Trophoblast cell (in vitro differentiated cells and primary cell): ENCODE measurements around the gene CLEC3B.

Experiments
- DNase-seq, 2 donors: peaks; one replicate each; pipeline ENCODE4 v3.0.0-alpha.2; 2016
- H2AFZ ChIP-seq: 2 replicates; pipeline ENCODE4 v1.6.1; 2013; ENCODE audit warnings: low read length, moderate library complexity, mild to moderate bottlenecking; ENCODE audit not compliant: insufficient read depth, poor library complexity
- H2AK5ac ChIP-seq: 2 replicates; pipeline ENCODE4 v1.6.1; 2013; ENCODE audit warnings: mild to moderate bottlenecking, low read length
- H2BK120ac ChIP-seq: 2 replicates; pipeline ENCODE4 v1.6.1; 2013; ENCODE audit warnings: low read length, mild to moderate bottlenecking, moderate library complexity; ENCODE audit not compliant: insufficient read depth, poor library complexity
- H2BK12ac ChIP-seq: 2 replicates; pipeline ENCODE4 v1.6.1; 2013; ENCODE audit warnings: mild to moderate bottlenecking, low read length, moderate library complexity
- H2BK5ac ChIP-seq: 2 replicates; pipeline ENCODE4 v1.6.1; 2013; ENCODE audit warnings: low read length, low read depth, moderate library complexity, mild to moderate bottlenecking; ENCODE audit not compliant: poor library complexity
- H3K14ac ChIP-seq: 2 replicates; pipeline ENCODE4 v1.6.1; 2013; ENCODE audit warnings: mild to moderate bottlenecking, low read length
- H3K18ac ChIP-seq: 2 replicates; pipeline ENCODE4 v1.6.1; 2013; ENCODE audit warnings: mild to moderate bottlenecking, low read length
- H3K23ac ChIP-seq: 2 replicates; pipeline ENCODE4 v1.6.1; 2013; ENCODE audit warnings: low read length
- H3K27ac ChIP-seq: 2 replicates; pipeline ENCODE4 v1.5.1; 2013; ENCODE audit warnings: low read depth, mild to moderate bottlenecking, inconsistent platforms, low read length, moderate library complexity
- H3K27me3 ChIP-seq: 2 replicates; pipeline ENCODE4 v1.6.1; 2013; ENCODE audit warnings: inconsistent platforms, mild to moderate bottlenecking, low read length, moderate library complexity; ENCODE audit not compliant: insufficient read depth
- H3K36me3 ChIP-seq, 2 experiments: 1 replicate in 1 of 2; 2 replicates in 1 of 2; pipeline ENCODE4 v1.6.1; 2013; ENCODE audit warnings: low read length in 2 of 2, mild to moderate bottlenecking in 2 of 2, moderate library complexity in 1 of 2; ENCODE audit not compliant: insufficient read depth in 2 of 2, control insufficient read depth in 1 of 2
- H3K4ac ChIP-seq: 2 replicates; pipeline ENCODE4 v1.6.1; 2013; ENCODE audit warnings: low read depth, mild to moderate bottlenecking, low read length, moderate library complexity
- H3K4me1 ChIP-seq, 2 experiments: 1 replicate in 1 of 2; 2 replicates in 1 of 2; pipeline ENCODE4 v1.6.1; 2013; ENCODE audit warnings: low read length in 2 of 2, mild to moderate bottlenecking in 2 of 2, moderate library complexity in 1 of 2; ENCODE audit not compliant: insufficient read depth in 2 of 2, control insufficient read depth in 1 of 2
- H3K4me2 ChIP-seq: 2 replicates; pipeline ENCODE4 v1.6.1; 2013; ENCODE audit warnings: inconsistent platforms, mild to moderate bottlenecking, low read length, moderate library complexity
- H3K4me3 ChIP-seq: 2 replicates; pipeline ENCODE4 v1.5.1; 2013; ENCODE audit warnings: mild to moderate bottlenecking, low read depth, low read length, inconsistent platforms
- H3K79me1 ChIP-seq: one replicate; pipeline ENCODE4 v1.6.1; 2013; ENCODE audit warnings: low read length
- H3K79me2 ChIP-seq: 2 replicates; pipeline ENCODE4 v1.6.1; 2013; ENCODE audit warnings: low read length, mild to moderate bottlenecking; ENCODE audit not compliant: control insufficient read depth, insufficient read depth, poor library complexity
- H3K9ac ChIP-seq: 2 replicates; pipeline ENCODE4 v1.6.1; 2013; ENCODE audit warnings: mild to moderate bottlenecking, low read length
- H3K9me3 ChIP-seq: 2 replicates; pipeline ENCODE4 v1.6.1; 2013; ENCODE audit warnings: low read depth, mild to moderate bottlenecking, control low read depth, inconsistent platforms, low read length; ENCODE audit not compliant: insufficient read depth
- H4K12ac ChIP-seq: 2 replicates; pipeline ENCODE4 v1.6.1; 2013; ENCODE audit warnings: low read depth, mild to moderate bottlenecking, low read length, moderate library complexity
- H4K8ac ChIP-seq: 2 replicates; pipeline ENCODE4 v1.6.1; 2013; ENCODE audit warnings: low read depth, mild to moderate bottlenecking, low read length, moderate library complexity
- H4K91ac ChIP-seq: one replicate; pipeline ENCODE4 v1.6.1; 2013; ENCODE audit warnings: low read depth, mild to moderate bottlenecking, low read length, moderate library complexity
- WGBS: extraction: QIAGEN DNeasy Blood & Tissue Kit; methylation state at CpG from one replicate; pipeline ENCODE4 v1.1.7; 2013; ENCODE audit warnings: missing lambda C conversion rate; ENCODE audit not compliant: insufficient read length, insufficient coverage; ENCODE audit errors: extremely low coverage; 5-methylcytosine and 5-hydroxymethylcytosine counted together

The CLEC3B gene

DNA sequence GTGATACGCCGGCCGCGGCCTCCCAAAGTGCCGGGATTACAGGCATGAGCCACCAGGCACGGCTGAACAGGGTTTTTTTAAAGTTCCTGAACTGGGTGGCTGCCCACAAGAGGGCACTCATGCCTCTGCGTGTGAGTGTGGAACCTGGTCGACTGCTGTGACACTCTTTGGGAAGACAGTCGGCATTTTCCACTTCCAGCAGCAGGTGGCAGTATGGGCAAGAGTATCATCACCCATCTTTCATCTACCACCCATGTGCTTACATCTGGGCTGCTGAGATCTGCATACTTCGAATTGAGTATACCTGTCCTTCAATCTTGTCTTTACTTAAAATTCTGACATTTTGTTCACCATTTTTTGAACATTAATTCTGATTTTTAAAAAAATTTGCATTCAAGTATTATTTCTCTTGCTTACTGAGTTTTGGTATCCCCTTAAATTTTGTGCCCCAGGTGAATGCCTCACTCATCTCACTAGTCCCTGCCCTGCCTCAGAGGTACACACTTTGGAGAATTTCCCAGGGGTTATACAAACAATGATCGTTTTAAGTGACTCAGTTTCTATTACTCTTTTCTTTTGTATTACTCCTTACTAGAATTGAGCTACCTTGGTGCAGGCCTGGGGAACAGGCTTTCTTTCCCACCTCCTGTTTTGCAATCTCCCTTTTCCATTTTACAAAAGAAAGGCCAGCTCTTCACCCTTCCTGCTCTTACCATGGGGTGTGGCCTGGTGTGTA, 11.8 kb downstream of the CLEC3B start:
- H4K12ac ChIP-seq, result no peak overlapping the region
- no peak overlapping the region for H3K18ac ChIP-seq
- H2BK12ac ChIP-seq, result no peak overlapping the region
- no peak overlapping the region for H3K23ac ChIP-seq
- H4K91ac ChIP-seq, result no peak overlapping the region
- no CpG with 5 or more reads among the region's 11 CpGs for WGBS
- H2AFZ ChIP-seq, result no peak overlapping the region
- peaks cover 15% of the 10 kb centered on the region for H3K27me3 ChIP-seq
- H3K4ac ChIP-seq, result no peak overlapping the region
- no peaks in the 10 kb centered on the region for H3K36me3 ChIP-seq
- H3K4me1 ChIP-seq, result peaks cover 0 to 4% of the 10 kb centered on the region in 2 experiments
- no peak overlapping the region for H3K4me3 ChIP-seq
- H2BK5ac ChIP-seq, result no peak overlapping the region
- no peak overlapping the region for H2AK5ac ChIP-seq
- H3K14ac ChIP-seq, result no peak overlapping the region
- no peak overlapping the region for H4K8ac ChIP-seq
- peak; percentile 95 to 99 for DNase-seq
- no peak overlapping the region for H2BK120ac ChIP-seq
- no peaks in the 10 kb centered on the region for H3K79me2 ChIP-seq
- no peak overlapping the region for H3K27ac ChIP-seq
- H3K4me2 ChIP-seq, result peak overlapping the region; percentile 24
- H3K9ac ChIP-seq, result no peak overlapping the region
- H3K9me3 ChIP-seq, result no peaks in the 10 kb centered on the region
- H3K79me1 ChIP-seq, result no peaks in the 10 kb centered on the region

DNA sequence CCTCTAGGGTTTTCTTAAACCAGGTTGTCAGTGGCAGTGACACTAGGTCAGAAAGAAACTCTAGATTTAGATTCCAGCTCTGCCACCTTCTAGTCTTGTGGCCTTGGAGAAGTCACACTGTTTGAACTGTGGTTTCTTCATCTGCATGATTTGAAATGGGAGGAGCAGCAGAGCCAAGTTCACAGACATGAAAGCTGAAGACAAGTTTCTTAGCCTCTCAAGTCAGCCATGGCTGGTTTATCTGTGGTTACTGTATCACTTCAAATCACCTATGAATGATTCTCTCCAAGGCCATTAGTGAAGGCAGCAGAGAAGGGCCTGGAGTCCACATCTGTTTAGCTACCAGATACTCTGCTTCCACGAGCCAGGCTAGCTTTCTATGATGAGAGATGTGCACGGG, 15.6 kb downstream of the CLEC3B start:
- H3K36me3 ChIP-seq, result no peaks in the 10 kb centered on the region
- H4K8ac ChIP-seq, result no peak overlapping the region
- WGBS, result no CpG with 5 or more reads among the region's 2 CpGs
- H3K4me1 ChIP-seq, result peaks cover 0 to 4% of the 10 kb centered on the region in 2 experiments
- no peak overlapping the region for H3K18ac ChIP-seq
- H3K79me2 ChIP-seq, result no peaks in the 10 kb centered on the region
- H3K27ac ChIP-seq, result no peak overlapping the region
- H3K79me1 ChIP-seq, result no peaks in the 10 kb centered on the region
- H3K23ac ChIP-seq, result no peak overlapping the region
- no peak overlapping the region for H2AK5ac ChIP-seq
- no peak overlapping the region for H4K12ac ChIP-seq
- no peak overlapping the region for H3K9ac ChIP-seq
- no peak overlapping the region for H2BK120ac ChIP-seq
- H3K27me3 ChIP-seq, result peaks cover 3% of the 10 kb centered on the region
- no peak overlapping the region for H3K4ac ChIP-seq
- H3K4me3 ChIP-seq, result no peak overlapping the region
- no peak overlapping the region for H4K91ac ChIP-seq
- H3K9me3 ChIP-seq, result no peaks in the 10 kb centered on the region
- no peak overlapping the region for H2AFZ ChIP-seq
- H3K4me2 ChIP-seq, result no peak overlapping the region
- H3K14ac ChIP-seq, result no peak overlapping the region
- peak overlapping the region; percentile 6 for H2BK12ac ChIP-seq
- DNase-seq, result no peak
- no peak overlapping the region for H2BK5ac ChIP-seq

DNA sequence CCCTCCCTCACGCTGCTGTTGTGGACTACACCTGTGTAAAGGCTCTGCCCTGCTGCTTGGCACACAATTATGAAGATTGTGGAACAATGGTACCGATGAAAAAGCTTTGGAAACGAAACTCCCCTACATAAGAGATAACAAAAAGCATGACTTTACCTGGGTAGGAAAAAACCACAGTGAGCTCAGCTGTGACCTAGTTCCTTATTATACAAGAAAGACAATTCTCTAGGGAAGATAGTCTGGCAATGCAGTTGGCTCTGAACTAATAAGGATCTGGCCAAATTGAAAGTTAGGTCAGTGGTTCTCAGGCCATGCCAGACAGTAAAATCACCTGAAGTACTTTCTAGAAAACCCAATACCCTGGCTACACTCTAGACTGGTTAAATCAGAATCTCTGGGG, 16.1 kb downstream of the CLEC3B start:
- Histone ChIP-seq H3K36me3 (no peaks in the 10 kb centered on the region), H2AFZ (no peak overlapping the region), H3K4me2 (no peak overlapping the region), H3K79me2 (no peaks in the 10 kb centered on the region), H2BK5ac (no peak overlapping the region), H2BK12ac (peak overlapping the region; percentile 6), H3K4me3 (no peak overlapping the region), H3K18ac (no peak overlapping the region), H3K9me3 (no peaks in the 10 kb centered on the region), H3K14ac (no peak overlapping the region), H2AK5ac (no peak overlapping the region), H3K27me3 (no peaks in the 10 kb centered on the region), H3K79me1 (no peaks in the 10 kb centered on the region), H3K4me1 (peaks cover 0 to 4% of the 10 kb centered on the region in 2 experiments), H3K9ac (no peak overlapping the region), H2BK120ac (no peak overlapping the region), H4K12ac (no peak overlapping the region), H3K23ac (no peak overlapping the region), H3K27ac (no peak overlapping the region), H4K91ac (no peak overlapping the region), H3K4ac (no peak overlapping the region), H4K8ac (no peak overlapping the region)
- WGBS, result no CpG with 5 or more reads among the region's 3 CpGs
- no peak for DNase-seq

DNA sequence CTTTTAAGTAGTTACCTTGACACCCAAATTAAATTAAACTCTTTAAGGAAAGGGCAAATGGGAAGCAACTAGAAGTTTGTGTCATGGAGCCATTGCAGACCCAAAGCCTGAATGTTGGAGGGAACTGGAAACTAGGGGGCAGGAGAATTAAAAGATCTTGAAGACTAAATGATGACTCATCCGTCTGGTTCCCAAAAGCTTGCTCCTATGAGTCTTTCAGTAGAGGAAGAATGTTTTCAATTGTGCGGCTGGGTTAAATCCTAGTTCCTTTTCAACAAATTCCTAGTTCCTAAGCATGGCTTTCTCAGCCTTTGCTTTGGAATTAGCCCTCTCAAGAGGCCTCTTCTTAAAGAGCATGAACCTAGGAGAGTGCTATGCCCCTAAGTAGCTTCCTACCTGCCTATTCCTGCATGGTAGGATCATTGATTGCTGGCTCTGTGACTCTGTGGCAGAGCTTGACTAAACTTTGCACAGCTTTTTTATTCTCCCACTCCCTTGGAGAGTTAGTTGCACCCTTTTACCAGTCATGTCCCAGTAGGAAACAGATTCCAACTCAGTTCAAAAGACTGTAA, 17.7 kb downstream of the CLEC3B start:
- no peak overlapping the region for H3K9ac ChIP-seq
- H2BK120ac ChIP-seq, result no peak overlapping the region
- H3K23ac ChIP-seq, result no peak overlapping the region
- H3K14ac ChIP-seq, result no peak overlapping the region
- H2AFZ ChIP-seq, result no peak overlapping the region
- no peak overlapping the region for H4K8ac ChIP-seq
- H3K4me2 ChIP-seq, result no peak overlapping the region
- no peaks in the 10 kb centered on the region for H3K79me2 ChIP-seq
- H3K9me3 ChIP-seq, result no peaks in the 10 kb centered on the region
- no peak overlapping the region for H2BK12ac ChIP-seq
- H3K79me1 ChIP-seq, result no peaks in the 10 kb centered on the region
- H3K4me1 ChIP-seq, result peaks cover 0 to 4% of the 10 kb centered on the region in 2 experiments
- no peak overlapping the region for H2AK5ac ChIP-seq
- H4K12ac ChIP-seq, result no peak overlapping the region
- H2BK5ac ChIP-seq, result no peak overlapping the region
- no peak overlapping the region for H3K4ac ChIP-seq
- no peak overlapping the region for H3K18ac ChIP-seq
- H4K91ac ChIP-seq, result no peak overlapping the region
- no peaks in the 10 kb centered on the region for H3K27me3 ChIP-seq
- peak overlapping the region; percentile 45 for H3K27ac ChIP-seq
- H3K4me3 ChIP-seq, result no peak overlapping the region
- no peaks in the 10 kb centered on the region for H3K36me3 ChIP-seq
- no CpG with 5 or more reads among the region's 2 CpGs for WGBS
- peak in 1 of 2 donors; percentile 38 for DNase-seq
